ENCODE data around the gene TNFAIP3. TPM values are rescaled to one million over a fixed set of nuclear protein-coding genes. Genes with fewer than 3 reads are reported as not detected.

Gene TNFAIP3
- 1,000 to 10,000 TPM in 2 of 5 experiments, 100 to 1,000 TPM in 3; 135 to 2,915 (median 141) TPM for total RNA-seq
- polyA plus RNA-seq: 10 to 100 TPM; 66.6 to 90.5 TPM
- 7,040 reads per million, percentile 100 among the genes with 10 or more reads in this experiment for total RNA-seq

DNA sequence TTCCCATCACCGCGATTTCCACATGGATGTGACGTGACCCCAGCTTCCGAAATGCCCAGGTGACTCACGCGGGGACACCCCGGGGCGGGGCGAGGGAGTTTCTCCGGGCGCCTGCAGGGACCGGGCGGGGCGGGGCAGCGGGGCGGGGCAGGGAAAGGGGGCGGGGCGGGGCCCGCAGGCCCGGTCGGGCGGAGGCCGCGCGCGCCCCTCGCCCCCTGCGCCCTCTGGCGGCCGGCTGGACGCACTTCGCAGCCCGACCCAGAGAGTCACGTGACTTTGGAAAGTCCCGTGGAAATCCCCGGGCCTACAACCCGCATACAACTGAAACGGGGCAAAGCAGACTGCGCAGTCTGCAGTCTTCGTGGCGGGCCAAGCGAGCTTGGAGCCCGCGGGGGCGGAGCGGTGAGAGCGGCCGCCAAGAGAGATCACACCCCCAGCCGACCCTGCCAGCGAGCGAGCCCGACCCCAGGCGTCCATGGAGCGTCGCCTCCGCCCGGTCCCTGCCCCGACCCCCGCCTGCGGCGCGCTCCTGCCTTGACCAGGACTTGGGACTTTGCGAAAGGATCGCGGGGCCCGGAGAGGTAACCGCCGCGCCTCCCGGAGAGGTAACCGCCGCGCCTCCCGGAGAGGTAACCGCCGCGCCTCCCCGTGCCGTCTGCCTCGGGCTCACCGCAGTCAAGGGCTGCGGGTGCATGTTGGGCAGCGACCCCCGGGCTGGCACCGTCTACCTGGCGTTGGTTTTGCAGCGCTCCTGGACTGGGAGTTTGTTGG is at the start of gene TNFAIP3:
TNFAIP3 (plus strand) TSS at position 346 of the 771 bp plus-strand sequence. CDS start 3,969 bp downstream, outside the sequence.
- peak; percentile 94 to 98 (median 96) for DNase-seq
- intact Hi-C loops (cut with micrococcal nuclease): loop anchor here (1.0 to 10.0 kb wide), 17 partner anchors 39 to 1578 kb away; partner anchors contain the start of genes CCDC28A (in 2 of the 2), BCLAF1 (in 1 of the 2), CITED2 (in 1 of the 2) and HEBP2 (in 1 of the 2)
- Histone ChIP-seq H3K4me3 (ENCODE audit: low read length) (peak within 1 kb of the TSS; percentile 96), H3K9me3 (ENCODE audit: control insufficient read depth in 2 of 3, low read length in 3 of 3) (no peaks in the 10 kb centered on the region), H3K4me1 (ENCODE audit: control insufficient read depth in 2 of 2, insufficient read depth in 2 of 2, low read length in 2 of 2) (peaks cover 13 to 27% of the 10 kb centered on the region in 2 donors), H3K36me3 (ENCODE audit: control insufficient read depth in 2 of 3, insufficient read depth in 3 of 3, low read length in 3 of 3) (peaks cover 0 to 25% (median 5%) of the 10 kb centered on the region in 3 experiments), H3K27ac (ENCODE audit: low read depth, low read length) (peak within 1 kb of the TSS; percentile 99), H3K27me3 (ENCODE audit: control insufficient read depth in 2 of 2, insufficient read depth in 2 of 2, low read length in 2 of 2) (no peaks in the 10 kb centered on the region)
- peaks cover 0 to 6% (median 0%) of the 10 kb centered on the region in 11 donors for H3K9me3 Mint-ChIP-seq
- peak within 1 kb of the TSS; percentile 89 to 100 (median 99) for H3K27ac Mint-ChIP-seq
- peaks cover 8 to 41% (median 20%) of the 10 kb centered on the region in 5 donors for H3K36me3 Mint-ChIP-seq
- ChIA-PET POLR2A (interaction anchor here (0.6 to 8.3 kb wide), 27 partner anchors 14 to 906 kb away, joined by 3 to 105 read pairs (median 5); partner anchors contain the start of gene CCDC28A), CTCF (interaction anchor here (0.6 to 5.1 kb wide), 21 partner anchors 10 to 162 kb away, joined by 3 to 74 read pairs (median 7); no protein-coding TSS in a partner anchor)
- ATAC-seq: peak; percentile 85
- H3K4me1 Mint-ChIP-seq: peaks cover 37 to 72% (median 59%) of the 10 kb centered on the region in 7 donors
- H3K4me3 Mint-ChIP-seq: peak within 1 kb of the TSS; percentile 88 to 98 (median 94)
- H3K27me3 Mint-ChIP-seq: no peaks in the 10 kb centered on the region

DNA sequence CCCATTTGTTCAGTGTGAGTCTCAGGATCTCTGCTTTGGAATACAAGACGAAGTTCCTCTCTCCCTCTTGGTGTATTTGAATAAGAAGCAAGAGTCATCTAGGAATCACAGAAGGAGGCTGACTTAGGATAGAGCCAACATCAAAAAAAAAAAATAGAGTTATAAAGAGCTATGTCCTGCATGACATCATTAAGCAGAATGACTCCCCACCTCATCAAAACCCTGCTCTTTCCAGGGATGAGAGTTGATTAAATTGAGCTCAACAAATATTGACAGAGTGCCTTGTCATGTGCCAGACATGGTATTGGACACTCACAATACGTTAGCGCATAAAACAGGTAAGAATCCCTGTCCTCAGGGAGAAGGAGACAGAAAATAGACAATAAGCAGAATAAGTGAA is 48.6 kb upstream of the TNFAIP3 start:
- H3K4me3 ChIP-seq (ENCODE audit: low read length): no peak overlapping the region
- ATAC-seq: no peak
- peaks cover 0 to 1% (median 0%) of the 10 kb centered on the region in 11 donors for H3K9me3 Mint-ChIP-seq
- peak overlapping the region; percentile 81 to 100 (median 100) for H3K27ac Mint-ChIP-seq
- H3K36me3 Mint-ChIP-seq: peaks cover 0 to 6% (median 0%) of the 10 kb centered on the region in 5 donors
- H3K4me3 Mint-ChIP-seq: peak overlapping the region in 6 of 10 donors; percentile 1 to 77 (median 32)
- no peak for DNase-seq
- no peaks in the 10 kb centered on the region for H3K27me3 ChIP-seq (ENCODE audit: control insufficient read depth in 2 of 2, insufficient read depth in 2 of 2, low read length in 2 of 2)
- POLR2A ChIA-PET: interaction anchor here (2.1 kb wide), 1 partner anchor 49 kb away, joined by 13 read pairs; the partner anchor contains the start of gene TNFAIP3
- H3K27ac ChIP-seq (ENCODE audit: low read depth, low read length): peak overlapping the region; percentile 99
- peaks cover 29 to 53% of the 10 kb centered on the region in 2 donors for H3K4me1 ChIP-seq (ENCODE audit: control insufficient read depth in 2 of 2, insufficient read depth in 2 of 2, low read length in 2 of 2)
- no peaks in the 10 kb centered on the region for H3K36me3 ChIP-seq (ENCODE audit: control insufficient read depth in 2 of 3, insufficient read depth in 3 of 3, low read length in 3 of 3)
- CTCF ChIA-PET: interaction anchor here (0.9 to 2.9 kb wide), 3 partner anchors 10 to 52 kb away, joined by 3 to 11 read pairs (median 4); no protein-coding TSS in a partner anchor
- H3K9me3 ChIP-seq (ENCODE audit: control insufficient read depth in 2 of 3, low read length in 3 of 3): no peaks in the 10 kb centered on the region
- intact Hi-C loops (cut with micrococcal nuclease): loop anchor here in 1 of 2 donors (10.0 kb wide), 1 partner anchor 586 kb away; the partner anchor contains the start of gene HEBP2
- H3K4me1 Mint-ChIP-seq: peaks cover 44 to 71% (median 68%) of the 10 kb centered on the region in 7 donors
- H3K27me3 Mint-ChIP-seq: no peaks in the 10 kb centered on the region

DNA sequence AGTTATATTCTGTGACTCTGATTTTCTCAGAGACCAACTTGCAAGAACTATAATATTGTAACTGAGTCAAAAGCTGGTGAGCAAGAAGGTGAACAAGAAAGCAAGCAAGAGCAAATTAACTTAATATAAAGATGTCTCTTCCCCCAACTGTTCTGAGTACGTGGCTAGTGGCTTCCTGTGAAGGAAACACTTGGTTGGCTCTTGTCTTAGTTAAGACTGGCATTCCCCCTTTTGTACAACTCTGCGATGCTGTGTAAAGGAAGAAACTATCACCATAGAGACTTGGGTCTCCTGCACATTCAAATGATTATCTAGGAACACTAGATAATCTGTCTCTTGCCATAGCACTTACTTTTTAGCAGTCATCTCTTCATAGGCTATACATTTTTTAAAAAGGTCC is 47.3 kb upstream of the TNFAIP3 start:
- intact Hi-C loops (cut with micrococcal nuclease): loop anchor here (1.0 to 10.0 kb wide), 3 partner anchors 8 to 1503 kb away; partner anchors contain the start of gene HEBP2 (in 1 of the 2)
- peak overlapping the region; percentile 86 to 100 (median 100) for H3K27ac Mint-ChIP-seq
- peaks cover 54 to 84% (median 81%) of the 10 kb centered on the region in 7 donors for H3K4me1 Mint-ChIP-seq
- peaks cover 0 to 8% (median 0%) of the 10 kb centered on the region in 11 donors for H3K9me3 Mint-ChIP-seq
- ChIA-PET POLR2A (interaction anchor here (0.6 to 2.1 kb wide), 5 partner anchors 9 to 1307 kb away, joined by 3 to 13 read pairs (median 3); partner anchors contain the start of gene TNFAIP3), CTCF (interaction anchor here (1.3 to 2.9 kb wide), 3 partner anchors 8 to 45 kb away, joined by 4 to 11 read pairs (median 7); no protein-coding TSS in a partner anchor)
- Histone ChIP-seq H3K4me1 (ENCODE audit: control insufficient read depth in 2 of 2, insufficient read depth in 2 of 2, low read length in 2 of 2) (peaks cover 34 to 62% of the 10 kb centered on the region in 2 donors), H3K27ac (ENCODE audit: low read depth, low read length) (peak overlapping the region; percentile 99), H3K4me3 (ENCODE audit: low read length) (peak overlapping the region; percentile 18), H3K9me3 (ENCODE audit: control insufficient read depth in 2 of 3, low read length in 3 of 3) (no peaks in the 10 kb centered on the region), H3K36me3 (ENCODE audit: control insufficient read depth in 2 of 3, insufficient read depth in 3 of 3, low read length in 3 of 3) (no peaks in the 10 kb centered on the region), H3K27me3 (ENCODE audit: control insufficient read depth in 2 of 2, insufficient read depth in 2 of 2, low read length in 2 of 2) (no peaks in the 10 kb centered on the region)
- peak in 7 of 9 donors; percentile 54 to 85 (median 71) for DNase-seq
- H3K36me3 Mint-ChIP-seq: peaks cover 0 to 6% (median 4%) of the 10 kb centered on the region in 5 donors
- no peaks in the 10 kb centered on the region for H3K27me3 Mint-ChIP-seq
- peak; percentile 62 for ATAC-seq
- H3K4me3 Mint-ChIP-seq: peak overlapping the region; percentile 23 to 77 (median 62)

DNA sequence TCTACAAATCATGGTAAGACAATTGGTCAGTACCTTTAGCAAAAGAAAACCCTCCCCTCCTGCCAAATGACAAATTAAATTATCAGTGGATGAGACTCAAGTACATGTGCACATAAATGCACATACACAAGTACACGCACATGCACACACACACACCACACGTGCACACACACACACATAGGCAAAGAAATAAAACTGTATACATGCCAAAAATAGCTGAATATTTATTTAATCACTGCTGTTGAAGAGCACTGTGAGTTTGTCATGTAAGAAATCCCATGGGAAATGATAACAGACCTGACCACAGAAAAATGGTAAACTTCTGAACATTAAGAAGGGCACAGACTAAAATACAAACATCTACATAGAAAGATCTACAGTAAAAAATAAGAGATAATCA is 46.6 kb upstream of the TNFAIP3 start:
- Histone ChIP-seq H3K27me3 (ENCODE audit: control insufficient read depth in 2 of 2, insufficient read depth in 2 of 2, low read length in 2 of 2) (no peaks in the 10 kb centered on the region), H3K4me3 (ENCODE audit: low read length) (no peak overlapping the region), H3K4me1 (ENCODE audit: control insufficient read depth in 2 of 2, insufficient read depth in 2 of 2, low read length in 2 of 2) (peaks cover 41 to 69% of the 10 kb centered on the region in 2 donors), H3K9me3 (ENCODE audit: control insufficient read depth in 2 of 3, low read length in 3 of 3) (no peaks in the 10 kb centered on the region), H3K27ac (ENCODE audit: low read depth, low read length) (peak overlapping the region; percentile 99), H3K36me3 (ENCODE audit: control insufficient read depth in 2 of 3, insufficient read depth in 3 of 3, low read length in 3 of 3) (no peaks in the 10 kb centered on the region)
- peak overlapping the region in 9 of 10 donors; percentile 5 to 77 (median 60) for H3K4me3 Mint-ChIP-seq
- POLR2A ChIA-PET: interaction anchor here (0.6 to 1.6 kb wide), 6 partner anchors 10 to 1306 kb away, joined by 3 to 7 read pairs (median 3); partner anchors contain the start of gene TNFAIP3
- ATAC-seq (no peak), DNase-seq (no peak)
- H3K36me3 Mint-ChIP-seq: peaks cover 0 to 6% (median 4%) of the 10 kb centered on the region in 5 donors
- CTCF ChIA-PET: interaction anchor here (1.3 to 2.9 kb wide), 3 partner anchors 9 to 44 kb away, joined by 4 to 11 read pairs (median 7); no protein-coding TSS in a partner anchor
- intact Hi-C loops (cut with micrococcal nuclease): loop anchor here in 1 of 2 donors (5.0 kb wide), 1 partner anchor 1502 kb away; no protein-coding TSS in a partner anchor
- peak overlapping the region; percentile 86 to 100 (median 100) for H3K27ac Mint-ChIP-seq
- H3K9me3 Mint-ChIP-seq: peaks cover 0 to 14% (median 0%) of the 10 kb centered on the region in 11 donors
- H3K27me3 Mint-ChIP-seq: no peaks in the 10 kb centered on the region
- peaks cover 60 to 90% (median 88%) of the 10 kb centered on the region in 7 donors for H3K4me1 Mint-ChIP-seq

DNA sequence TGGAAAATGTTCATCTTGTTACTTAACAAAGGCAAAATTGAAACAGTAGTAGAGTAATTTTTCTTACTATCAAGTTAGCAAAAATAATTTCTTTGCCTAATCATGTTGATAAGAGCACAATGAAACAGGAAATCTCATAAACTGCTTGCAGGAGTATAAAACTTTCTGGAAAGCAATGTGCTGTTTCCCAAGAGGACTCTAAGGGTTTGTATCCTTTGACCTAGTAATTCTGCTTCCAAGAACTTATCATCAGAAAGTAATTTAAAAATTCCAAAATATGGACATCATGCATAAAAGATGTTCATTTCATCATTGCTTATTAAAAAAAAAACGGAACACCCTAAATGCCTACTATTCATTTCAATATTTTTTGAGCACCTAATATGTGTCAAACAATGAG is 46.1 kb upstream of the TNFAIP3 start:
- no peaks in the 10 kb centered on the region for H3K27me3 ChIP-seq (ENCODE audit: control insufficient read depth in 2 of 2, insufficient read depth in 2 of 2, low read length in 2 of 2)
- no peaks in the 10 kb centered on the region for H3K9me3 ChIP-seq (ENCODE audit: control insufficient read depth in 2 of 3, low read length in 3 of 3)
- Mint-ChIP-seq H3K9me3 (peaks cover 0 to 14% (median 0%) of the 10 kb centered on the region in 11 donors), H3K4me1 (peaks cover 57 to 92% (median 90%) of the 10 kb centered on the region in 7 donors), H3K36me3 (peaks cover 0 to 6% (median 4%) of the 10 kb centered on the region in 5 donors), H3K27me3 (no peaks in the 10 kb centered on the region), H3K27ac (peak overlapping the region; percentile 86 to 100 (median 100)), H3K4me3 (peak overlapping the region in 5 of 10 donors; percentile 48 to 77 (median 61))
- no peak overlapping the region for H3K4me3 ChIP-seq (ENCODE audit: low read length)
- intact Hi-C loops (cut with micrococcal nuclease): loop anchor here in 1 of 2 donors (5.0 kb wide), 1 partner anchor 1501 kb away; no protein-coding TSS in a partner anchor
- ChIA-PET POLR2A (interaction anchor here (0.7 to 1.6 kb wide), 5 partner anchors 10 to 47 kb away, joined by 3 to 7 read pairs (median 3); partner anchors contain the start of gene TNFAIP3), CTCF (interaction anchor here (0.6 to 2.9 kb wide), 4 partner anchors 10 to 46 kb away, joined by 4 to 11 read pairs (median 6); partner anchors contain the start of gene TNFAIP3)
- ATAC-seq: no peak
- no peak for DNase-seq
- H3K27ac ChIP-seq (ENCODE audit: low read depth, low read length): peak overlapping the region; percentile 99
- no peaks in the 10 kb centered on the region for H3K36me3 ChIP-seq (ENCODE audit: control insufficient read depth in 2 of 3, insufficient read depth in 3 of 3, low read length in 3 of 3)
- peaks cover 40 to 69% of the 10 kb centered on the region in 2 donors for H3K4me1 ChIP-seq (ENCODE audit: control insufficient read depth in 2 of 2, insufficient read depth in 2 of 2, low read length in 2 of 2)

Data from naive thymus-derived CD4-positive, alpha-beta T cell (primary cell).